ENCODE data around the gene DNAH2. TPM values are rescaled to one million over a fixed set of nuclear protein-coding genes. Genes with fewer than 3 reads are reported as not detected.

The DNAH2 gene
- total and polyA plus RNA-seq, 2 of the 13 experiments (the other 11 are each of a cell fraction or from before 2014, with no cell fraction given), result not detected

DNA sequence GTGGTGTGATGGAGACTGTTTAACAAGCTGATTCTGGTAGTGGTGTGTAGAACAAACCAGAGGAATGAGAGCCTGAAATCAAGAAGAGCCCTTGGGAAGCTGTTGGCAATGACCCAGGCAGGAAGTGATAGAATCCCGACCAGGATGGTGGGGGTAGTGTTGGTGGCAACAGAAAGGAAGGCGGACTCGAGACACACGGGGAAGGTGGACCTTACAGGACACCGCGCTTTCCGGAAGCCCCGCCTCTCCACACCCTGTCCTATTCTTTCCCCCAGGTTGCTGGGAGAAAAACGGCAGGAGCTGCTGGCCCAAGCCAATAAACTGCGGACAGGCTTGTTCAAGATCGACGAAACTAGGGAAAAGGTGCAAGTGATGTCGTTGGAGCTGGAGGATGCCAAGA lies 86.4 kb downstream of the DNAH2 start (continued):
- TF ChIP-seq ZKSCAN1 (IDR thresholded peaks at IDR 0.05; ENCODE audit: low read length) (no peak), KMT2A (CRISPR knock-in tag; IDR thresholded peaks at IDR 0.05) (no peak)

DNA sequence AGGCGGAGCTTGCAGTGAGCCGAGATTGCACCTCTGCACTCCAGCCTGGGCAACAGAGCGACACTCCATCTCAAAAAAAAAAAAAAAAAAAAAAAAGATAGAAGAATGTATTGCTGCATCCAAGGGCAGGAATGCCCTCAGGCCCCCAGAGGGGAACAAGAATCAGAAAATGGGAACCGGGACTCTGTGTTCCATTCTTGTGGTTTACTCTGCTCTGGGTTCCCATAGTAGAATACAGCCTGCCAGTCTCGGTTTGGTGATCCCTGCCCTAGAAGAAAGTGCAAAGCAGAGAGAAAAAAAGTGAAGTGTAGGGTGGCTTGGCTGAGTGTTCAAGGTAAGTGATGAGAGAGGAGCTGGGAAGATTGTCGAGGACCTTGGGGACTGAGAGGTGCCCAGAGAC lies 89.0 kb downstream of the DNAH2 start:
- POLR2A ChIA-PET, result no interaction called here
- Histone ChIP-seq H3K9me3 (ENCODE audit: low read length) (no peaks in the 10 kb centered on the region), H3K9ac (ENCODE audit: insufficient read depth, low read depth, low read length) (no peak overlapping the region), H3K27ac (ENCODE audit: extremely low read length, insufficient read depth, low read length) (no peak overlapping the region), H3K79me2 (ENCODE audit: insufficient read depth, low read length) (no peaks in the 10 kb centered on the region), H3K36me3 (replicated peaks in 1 of 2; ENCODE audit: control insufficient read depth in 1 of 2, insufficient read depth in 2 of 2, low read length in 2 of 2) (no peaks in the 10 kb centered on the region), H3K4me1 (ENCODE audit: insufficient read depth, low read length) (no peaks in the 10 kb centered on the region), H3K4me3 (replicated peaks in 1 of 3; ENCODE audit: insufficient read depth in 1 of 3, low read depth in 2 of 3, low read length in 3 of 3) (no peak overlapping the region), H3K4me2 (ENCODE audit: low read depth, low read length) (no peak overlapping the region), H4K20me1 (ENCODE audit: insufficient read depth, low read length) (no peaks in the 10 kb centered on the region), H2AFZ (ENCODE audit: low read length) (no peak overlapping the region), H3K27me3 (ENCODE audit: control insufficient read depth in 1 of 2, insufficient read depth in 2 of 2, low read length in 2 of 2) (peaks cover 0 to 24% of the 10 kb centered on the region in 2 experiments; a peak in 3 of 5 replicates)
- intact Hi-C loops (cut with micrococcal nuclease; ENCODE audit: unreplicated experiment), result no loop called here
- no TSS peak for BruUV-seq (replicated peaks)
- CTCF ChIA-PET (ENCODE audit: low intra/inter-chr PET ratio, low total read pairs), result no interaction called here
- DNase-seq (ENCODE audit: low spot score) (no peak), ATAC-seq (no peak), FAIRE-seq (no peak)
- 29% methylated on average over 6 of the region's 6 CpGs for WGBS (ENCODE audit: low lambda C conversion rate)
- in situ Hi-C loops (cut with HindIII; ENCODE audit: extremely low pct_ligation_motif_present, low pct_unique_long_range_greater_than_20kb), result no loop called here
- TF ChIP-seq ATF1 (CRISPR knock-in tag; IDR thresholded peaks at IDR 0.05), result no peak
- TF ChIP-seq PPARG (CRISPR knock-in tag; conservative IDR thresholded peaks at IDR 0.05), result no peak
- TF ChIP-seq, protein P1, sequence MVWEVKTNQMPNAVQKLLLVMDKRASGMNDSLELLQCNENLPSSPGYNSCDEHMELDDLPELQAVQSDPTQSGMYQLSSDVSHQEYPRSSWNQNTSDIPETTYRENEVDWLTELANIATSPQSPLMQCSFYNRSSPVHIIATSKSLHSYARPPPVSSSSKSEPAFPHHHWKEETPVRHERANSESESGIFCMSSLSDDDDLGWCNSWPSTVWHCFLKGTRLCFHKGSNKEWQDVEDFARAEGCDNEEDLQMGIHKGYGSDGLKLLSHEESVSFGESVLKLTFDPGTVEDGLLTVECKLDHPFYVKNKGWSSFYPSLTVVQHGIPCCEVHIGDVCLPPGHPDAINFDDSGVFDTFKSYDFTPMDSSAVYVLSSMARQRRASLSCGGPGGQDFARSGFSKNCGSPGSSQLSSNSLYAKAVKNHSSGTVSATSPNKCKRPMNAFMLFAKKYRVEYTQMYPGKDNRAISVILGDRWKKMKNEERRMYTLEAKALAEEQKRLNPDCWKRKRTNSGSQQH (CRISPR knock-in tag; IDR thresholded peaks at IDR 0.05; ENCODE audit: low read depth), result no peak
- no peak for TF ChIP-seq NFE2L1 (CRISPR knock-in tag; IDR thresholded peaks at IDR 0.05; ENCODE audit: borderline replicate concordance)
- TF ChIP-seq, protein P2, sequence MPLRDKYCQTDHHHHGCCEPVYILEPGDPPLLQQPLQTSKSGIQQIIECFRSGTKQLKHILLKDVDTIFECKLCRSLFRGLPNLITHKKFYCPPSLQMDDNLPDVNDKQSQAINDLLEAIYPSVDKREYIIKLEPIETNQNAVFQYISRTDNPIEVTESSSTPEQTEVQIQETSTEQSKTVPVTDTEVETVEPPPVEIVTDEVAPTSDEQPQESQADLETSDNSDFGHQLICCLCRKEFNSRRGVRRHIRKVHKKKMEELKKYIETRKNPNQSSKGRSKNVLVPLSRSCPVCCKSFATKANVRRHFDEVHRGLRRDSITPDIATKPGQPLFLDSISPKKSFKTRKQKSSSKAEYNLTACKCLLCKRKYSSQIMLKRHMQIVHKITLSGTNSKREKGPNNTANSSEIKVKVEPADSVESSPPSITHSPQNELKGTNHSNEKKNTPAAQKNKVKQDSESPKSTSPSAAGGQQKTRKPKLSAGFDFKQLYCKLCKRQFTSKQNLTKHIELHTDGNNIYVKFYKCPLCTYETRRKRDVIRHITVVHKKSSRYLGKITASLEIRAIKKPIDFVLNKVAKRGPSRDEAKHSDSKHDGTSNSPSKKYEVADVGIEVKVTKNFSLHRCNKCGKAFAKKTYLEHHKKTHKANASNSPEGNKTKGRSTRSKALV (CRISPR knock-in tag; IDR thresholded peaks at IDR 0.05), result no peak
- no peak for TF ChIP-seq ZNF558 (CRISPR knock-in tag; IDR thresholded peaks at IDR 0.05; ENCODE audit: borderline replicate concordance)
- TF ChIP-seq IKZF4 (CRISPR knock-in tag; IDR thresholded peaks at IDR 0.05; ENCODE audit: borderline replicate concordance, low read depth, not compliant biosample characterization), result no peak
- no peak for TF ChIP-seq SP1 (IDR thresholded peaks at IDR 0.05)
- no peak for TF ChIP-seq SP1 (CRISPR knock-in tag; IDR thresholded peaks at IDR 0.05)
- TF ChIP-seq, protein P3, sequence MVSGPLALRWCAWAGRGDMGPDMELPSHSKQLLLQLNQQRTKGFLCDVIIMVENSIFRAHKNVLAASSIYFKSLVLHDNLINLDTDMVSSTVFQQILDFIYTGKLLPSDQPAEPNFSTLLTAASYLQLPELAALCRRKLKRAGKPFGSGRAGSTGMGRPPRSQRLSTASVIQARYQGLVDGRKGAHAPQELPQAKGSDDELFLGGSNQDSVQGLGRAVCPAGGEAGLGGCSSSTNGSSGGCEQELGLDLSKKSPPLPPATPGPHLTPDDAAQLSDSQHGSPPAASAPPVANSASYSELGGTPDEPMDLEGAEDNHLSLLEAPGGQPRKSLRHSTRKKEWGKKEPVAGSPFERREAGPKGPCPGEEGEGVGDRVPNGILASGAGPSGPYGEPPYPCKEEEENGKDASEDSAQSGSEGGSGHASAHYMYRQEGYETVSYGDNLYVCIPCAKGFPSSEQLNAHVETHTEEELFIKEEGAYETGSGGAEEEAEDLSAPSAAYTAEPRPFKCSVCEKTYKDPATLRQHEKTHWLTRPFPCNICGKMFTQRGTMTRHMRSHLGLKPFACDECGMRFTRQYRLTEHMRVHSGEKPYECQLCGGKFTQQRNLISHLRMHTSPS (CRISPR knock-in tag; IDR thresholded peaks at IDR 0.05; ENCODE audit: low read depth), result no peak
- no peak for TF ChIP-seq HNF4G (IDR thresholded peaks at IDR 0.05; ENCODE audit: borderline replicate concordance, low read depth, low read length)
- no peak for TF ChIP-seq HNF4G (CRISPR knock-in tag; IDR thresholded peaks at IDR 0.05; ENCODE audit: borderline replicate concordance, low read depth)
- TF ChIP-seq SALL2 (CRISPR knock-in tag; IDR thresholded peaks at IDR 0.05), result no peak
- no peak for TF ChIP-seq ZBTB43 (CRISPR knock-in tag; conservative IDR thresholded peaks at IDR 0.05)
- no peak for TF ChIP-seq ATRX (CRISPR knock-in tag; IDR thresholded peaks at IDR 0.05; ENCODE audit: borderline replicate concordance)
- no peak for TF ChIP-seq PCBP1 (IDR thresholded peaks at IDR 0.05; ENCODE audit: borderline replicate concordance, low read depth, low read length)
